Natural killer cell (primary cell): Measurements from ENCODE around the gene CASP1. TPM values are rescaled to one million over a fixed set of nuclear protein-coding genes. Genes with fewer than 3 reads are reported as not detected.

Experiments used
- ATAC-seq, 3 donors: fragments of 150-1000 bp in 2 of 3; fragments of 200-7000 bp in 1 of 3; cut with Tn5 transposase; 1 replicate in 1 of 3; 2 replicates in 2 of 3; pipeline ENCODE4 v1.10.0; 2021; ENCODE audit warnings: mild to moderate bottlenecking in 2 of 3, moderate library complexity in 2 of 3
- DNase-seq, 2 donors: peaks; one replicate each; pipeline versions ENCODE4 v3.0.0 to v3.0.0-alpha.2; 2013 to 2021; ENCODE audit warnings: mixed read lengths in 1 of 2
- H3K27ac ChIP-seq: one replicate; pipeline ENCODE4 v1.5.1; 2013; ENCODE audit warnings: mild to moderate bottlenecking, low read length
- H3K27me3 ChIP-seq: one replicate; pipeline ENCODE4 v1.6.1; 2013; ENCODE audit warnings: low read length; ENCODE audit not compliant: control insufficient read depth, insufficient read depth
- H3K36me3 ChIP-seq: one replicate; pipeline ENCODE4 v1.6.1; 2013; ENCODE audit warnings: low read length; ENCODE audit not compliant: control insufficient read depth, insufficient read depth
- H3K4me1 ChIP-seq: one replicate; pipeline ENCODE4 v1.6.1; 2013; ENCODE audit warnings: low read length; ENCODE audit not compliant: control insufficient read depth, insufficient read depth
- H3K4me3 ChIP-seq: one replicate; pipeline ENCODE4 v1.5.1; 2013; ENCODE audit warnings: low read length
- H3K9me3 ChIP-seq: one replicate; pipeline ENCODE4 v1.6.1; 2013; ENCODE audit warnings: low read length; ENCODE audit not compliant: control insufficient read depth, insufficient read depth
- H3K27ac Mint-ChIP-seq, 2 donors: one replicate each; pipeline ENCODE4 v1.8.0; 2022; ENCODE audit warnings: mild to moderate bottlenecking in 2 of 2, mixed read lengths in 2 of 2, moderate library complexity in 1 of 2
- H3K27me3 Mint-ChIP-seq, 2 donors: one replicate each; pipeline ENCODE4 v1.8.0; 2022; ENCODE audit warnings: low read depth in 2 of 2, mixed read lengths in 2 of 2
- H3K36me3 Mint-ChIP-seq: one replicate; pipeline ENCODE4 v1.8.0; 2022; ENCODE audit warnings: mixed read lengths
- H3K4me1 Mint-ChIP-seq, 2 donors: one replicate each; pipeline ENCODE4 v1.8.0; 2022; ENCODE audit warnings: mixed read lengths in 2 of 2
- H3K4me3 Mint-ChIP-seq: one replicate; pipeline ENCODE4 v1.8.0; 2022; ENCODE audit warnings: mild to moderate bottlenecking, moderate library complexity, mixed read lengths
- H3K9me3 Mint-ChIP-seq, 2 donors: one replicate each; pipeline ENCODE4 v1.8.0; 2022; ENCODE audit warnings: mixed read lengths in 2 of 2
- CTCF ChIP-seq: fragments of 200-600 bp; IDR thresholded peaks from one replicate; pipeline ENCODE4 v1.8.0; 2022; ENCODE audit warnings: antibody characterized with exemption
- WGBS: methylation state at CpG from one replicate; pipeline ENCODE4 v1.1.7; 2013; ENCODE audit warnings: missing lambda C conversion rate; ENCODE audit not compliant: insufficient coverage; 5-methylcytosine and 5-hydroxymethylcytosine counted together
- intact Hi-C: fragments of 100-400 bp; cut with micrococcal nuclease; formaldehyde crosslinking; loops from one replicate; pipeline ENCODE4 v1.14.2; 2022
- total RNA-seq, 4 donors: library from RNA; stranded (reverse); fragments of 120-200 nt in 1 of 4; gene quantifications; one replicate each; pipeline versions ENCODE4 v1.2.3 to v1.2.4, GENCODE V29; 2013 to 2022

The CASP1 gene
- total RNA-seq, 3 donors from 2014 or later (not counting 1 experiment from before 2014, with no cell fraction given), result 89.3 to 117 (median 93.8) TPM

GRCh38 chr11:105051559-105051958 is 16.6 kb upstream of the CASP1 start:
- H3K36me3 Mint-ChIP-seq, result no peaks in the 10 kb centered on the region
- intact Hi-C loops, result no loop called here
- no peak for DNase-seq

DNA sequence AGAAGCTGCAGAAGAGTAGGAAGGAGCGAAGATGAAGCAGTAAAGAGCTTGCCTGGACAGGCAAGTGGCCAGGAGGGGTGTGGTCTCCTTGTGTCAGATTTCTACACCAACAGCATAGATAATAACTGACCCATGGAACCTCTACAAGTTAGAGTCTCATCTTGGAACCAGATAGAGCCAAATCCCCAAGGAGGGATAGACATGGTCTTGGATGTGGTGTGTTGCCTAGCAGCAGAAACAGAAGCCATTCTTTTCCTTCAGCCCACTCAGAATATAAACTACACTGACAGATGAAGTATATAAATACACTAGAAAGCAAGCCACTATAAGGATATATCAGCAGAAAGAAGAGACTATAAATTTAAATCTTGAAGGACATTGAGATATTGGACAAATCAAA is 14.5 kb upstream of the CASP1 start:
- peaks cover 7% of the 10 kb centered on the region for H3K4me1 ChIP-seq
- DNase-seq (no peak), ATAC-seq (no peak)
- Mint-ChIP-seq H3K27me3 (no peaks in the 10 kb centered on the region), H3K36me3 (no peaks in the 10 kb centered on the region), H3K9me3 (no peaks in the 10 kb centered on the region), H3K4me3 (no peak overlapping the region), H3K4me1 (peaks cover 13 to 25% of the 10 kb centered on the region in 2 donors), H3K27ac (no peak overlapping the region)
- no peak overlapping the region for H3K4me3 ChIP-seq
- H3K9me3 ChIP-seq, result no peaks in the 10 kb centered on the region
- 100% methylated on average over 1 of the region's 1 CpG for WGBS
- no peaks in the 10 kb centered on the region for H3K36me3 ChIP-seq
- TF ChIP-seq CTCF, result no peak
- no peaks in the 10 kb centered on the region for H3K27me3 ChIP-seq
- no peak overlapping the region for H3K27ac ChIP-seq
- intact Hi-C loops, result loop anchor here (10.0 kb wide), 1 partner anchor 345 kb away; no protein-coding TSS in a partner anchor

More at GRCh38 chr11:105051559-105051958, 16.6 kb upstream of the CASP1 start:
- no peaks in the 10 kb centered on the region for H3K9me3 ChIP-seq
- no peak overlapping the region for H3K27ac ChIP-seq
- no peak overlapping the region for H3K4me3 ChIP-seq
- Mint-ChIP-seq H3K27ac (no peak overlapping the region), H3K9me3 (no peaks in the 10 kb centered on the region), H3K27me3 (peaks cover 0 to 3% of the 10 kb centered on the region in 2 donors), H3K4me3 (no peak overlapping the region), H3K4me1 (peaks cover 0 to 8% of the 10 kb centered on the region in 2 donors)
- WGBS, result 91% methylated on average over 2 of the region's 2 CpGs
- no peaks in the 10 kb centered on the region for H3K27me3 ChIP-seq
- no peak for TF ChIP-seq CTCF
- ATAC-seq, result no peak
- no peaks in the 10 kb centered on the region for H3K36me3 ChIP-seq
- H3K4me1 ChIP-seq, result no peaks in the 10 kb centered on the region

DNA sequence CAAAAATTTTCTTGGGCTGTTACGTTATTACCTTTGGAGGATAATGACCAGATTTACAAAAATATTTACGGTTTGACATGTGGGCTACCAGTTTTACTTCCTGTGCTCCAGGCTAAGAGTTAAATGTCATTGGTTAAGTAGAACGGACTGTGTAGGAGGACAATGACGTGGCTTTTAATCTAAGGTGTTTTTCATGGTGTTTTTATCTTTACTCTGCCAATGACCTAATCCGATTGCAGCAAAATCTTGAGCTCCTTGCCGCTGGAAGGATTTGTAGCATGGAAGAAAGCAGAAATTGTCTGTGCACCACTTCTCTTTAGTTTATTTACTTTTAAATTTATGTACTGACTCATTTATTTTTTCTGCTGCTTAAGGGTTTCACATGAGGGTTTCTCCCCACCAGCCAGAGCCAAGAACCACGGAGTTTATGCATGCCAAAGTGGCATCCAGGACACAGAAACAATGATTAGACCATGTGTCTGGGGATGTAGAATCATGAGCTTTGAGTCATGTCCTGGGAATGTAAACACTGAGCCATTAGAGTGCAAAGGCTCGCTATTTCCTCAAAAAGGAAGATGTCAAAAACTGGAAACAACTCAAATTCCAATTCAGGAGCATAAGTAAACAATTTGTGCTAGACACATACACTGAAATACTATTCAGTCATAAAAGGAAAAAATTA is 12.1 kb upstream of the CASP1 start:
- H3K4me1 ChIP-seq, result peaks cover 9% of the 10 kb centered on the region
- no peaks in the 10 kb centered on the region for H3K9me3 Mint-ChIP-seq
- no peaks in the 10 kb centered on the region for H3K9me3 ChIP-seq
- no peak overlapping the region for H3K27ac ChIP-seq
- WGBS, result 81% methylated on average over 8 of the region's 8 CpGs
- H3K36me3 Mint-ChIP-seq, result peaks cover under 1% of the 10 kb centered on the region
- no peak overlapping the region for H3K27ac Mint-ChIP-seq
- intact Hi-C loops, result loop anchor here (10.0 kb wide), 1 partner anchor 342 kb away; no protein-coding TSS in a partner anchor
- TF ChIP-seq CTCF, result no peak
- no peaks in the 10 kb centered on the region for H3K36me3 ChIP-seq
- H3K4me1 Mint-ChIP-seq, result peaks cover 35 to 50% of the 10 kb centered on the region in 2 donors
- ATAC-seq, result no peak
- no peak overlapping the region for H3K4me3 Mint-ChIP-seq
- DNase-seq, result no peak
- no peak overlapping the region for H3K4me3 ChIP-seq
- H3K27me3 ChIP-seq, result no peaks in the 10 kb centered on the region
- no peaks in the 10 kb centered on the region for H3K27me3 Mint-ChIP-seq
